HuH-7.5 (cell line): Measurements from ENCODE around the gene GOLGA6A.
"Not testable (repeated sequence)": the region's sequence is repeated elsewhere in the genome, so short reads cannot be mapped to it uniquely, and the experiment has no call there.

Experiments used
- DNase-seq: peaks from one replicate; pipeline ENCODE4 v3.0.0; 2011; ENCODE audit warnings: low spot score

The GOLGA6A gene

GRCh38 chr15:74082450-74082849 is at the start of gene GOLGA6A:
GOLGA6A (minus strand) TSS chr15:74082550; CDS start chr15:74082509, 41 bp downstream.
- not testable (repeated sequence) for DNase-seq

GRCh38 chr15:74131628-74132413 is 49.5 kb upstream of the GOLGA6A start:
- no peak for DNase-seq

- DNase-seq = no peak
Observed at GRCh38 chr15:74130849-74131627, 48.7 kb upstream of the GOLGA6A start.

GRCh38 chr15:74130155-74130848 is 48.0 kb upstream of the GOLGA6A start, which contains the start of gene ISLR2:
ISLR2 (plus strand) TSS chr15:74130586; CDS start chr15:74132755, 2,169 bp downstream.
- no peak for DNase-seq

GRCh38 chr15:74129586-74130154 is 47.3 kb upstream of the GOLGA6A start:
- DNase-seq = no peak

GRCh38 chr15:74128785-74129585 is 46.6 kb upstream of the GOLGA6A start:
- DNase-seq = no peak

GRCh38 chr15:74127954-74128784 is 45.8 kb upstream of the GOLGA6A start:
- no peak for DNase-seq

- DNase-seq = peak; percentile 98
Observed at GRCh38 chr15:74127255-74127953, 45.1 kb upstream of the GOLGA6A start.

GRCh38 chr15:74124759-74125158 is 42.4 kb upstream of the GOLGA6A start:
- DNase-seq = no peak

GRCh38 chr15:74124196-74124595 is 41.8 kb upstream of the GOLGA6A start:
- no peak for DNase-seq

- no peak for DNase-seq
Observed at GRCh38 chr15:74123658-74124057, 41.3 kb upstream of the GOLGA6A start.

GRCh38 chr15:74123131-74123429 is 40.7 kb upstream of the GOLGA6A start:
- DNase-seq = no peak

GRCh38 chr15:74122403-74123130 is 40.2 kb upstream of the GOLGA6A start:
- no peak for DNase-seq

- DNase-seq = no peak
Observed at GRCh38 chr15:74121858-74122257, 39.5 kb upstream of the GOLGA6A start.

GRCh38 chr15:74121039-74121438 is 38.7 kb upstream of the GOLGA6A start:
- DNase-seq = no peak

- DNase-seq = no peak
Observed at GRCh38 chr15:74120426-74120825, 38.1 kb upstream of the GOLGA6A start.

- DNase-seq = no peak
Observed at GRCh38 chr15:74109713-74110112, 27.4 kb upstream of the GOLGA6A start.

- not testable (repeated sequence) for DNase-seq
Observed at GRCh38 chr15:74108611-74109010, 26.3 kb upstream of the GOLGA6A start.

- no peak for DNase-seq
Observed at GRCh38 chr15:74108111-74108510, 25.8 kb upstream of the GOLGA6A start.
